Glomerular visceral epithelial cell (primary cell): ENCODE results near the gene CTSD.
"Not testable (repeated sequence)": the region's sequence is repeated elsewhere in the genome, so short reads cannot be mapped to it uniquely, and the experiment has no call there.

ENCODE experiments used
- DNase-seq: peaks from one replicate; pipeline ENCODE4 v3.0.0-alpha.2; 2016; ENCODE audit errors: extremely low spot score

The CTSD gene

DNA sequence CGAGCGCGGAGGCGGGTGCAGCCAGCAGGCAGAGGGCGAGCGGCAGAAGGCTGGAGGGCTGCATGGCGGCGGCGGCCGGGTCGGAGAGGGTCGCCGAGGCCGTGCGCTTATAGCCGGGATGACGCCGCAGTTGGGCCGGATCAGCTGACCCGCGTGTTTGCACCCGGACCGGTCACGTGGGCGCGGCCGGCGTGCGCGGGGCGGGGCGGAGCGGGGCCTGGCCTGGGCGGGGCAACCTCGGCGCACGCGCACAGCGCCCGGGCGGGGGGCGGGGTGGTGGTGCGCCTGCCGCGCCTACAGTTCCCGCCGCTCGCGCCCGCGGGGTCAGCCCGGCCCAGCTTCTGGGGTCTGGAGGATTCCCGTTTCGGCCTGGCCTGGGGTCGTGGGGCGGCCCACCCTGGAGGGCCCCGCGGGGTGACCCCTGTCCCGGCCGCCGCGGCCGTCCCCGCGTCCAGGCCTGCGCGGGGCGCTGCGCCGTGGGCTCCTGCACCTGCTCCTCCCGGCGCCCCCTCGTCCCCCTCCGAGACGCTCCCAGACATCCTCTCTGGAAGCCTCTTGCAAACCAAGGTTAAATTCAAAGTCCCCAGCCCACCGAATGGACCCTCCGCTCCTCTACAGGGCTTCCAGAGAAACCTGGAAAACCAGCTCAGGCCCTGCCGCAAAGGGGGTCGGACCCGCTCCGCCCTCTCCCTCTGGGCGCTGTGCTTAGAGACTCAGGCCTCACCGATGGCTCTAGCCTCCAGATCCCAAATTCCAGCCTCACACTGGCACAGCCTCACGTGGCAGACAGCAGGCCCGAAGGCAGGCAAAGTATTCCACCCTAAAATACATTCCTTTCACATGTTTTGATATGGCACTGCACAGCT lies at the start of gene CTSD:
Gene CTSD, minus strand, starts transcription at position 132 of the 866 bp plus-strand sequence. Its CDS starts 68 bp downstream, at position 64.
- DNase-seq: peak; percentile 82

DNA sequence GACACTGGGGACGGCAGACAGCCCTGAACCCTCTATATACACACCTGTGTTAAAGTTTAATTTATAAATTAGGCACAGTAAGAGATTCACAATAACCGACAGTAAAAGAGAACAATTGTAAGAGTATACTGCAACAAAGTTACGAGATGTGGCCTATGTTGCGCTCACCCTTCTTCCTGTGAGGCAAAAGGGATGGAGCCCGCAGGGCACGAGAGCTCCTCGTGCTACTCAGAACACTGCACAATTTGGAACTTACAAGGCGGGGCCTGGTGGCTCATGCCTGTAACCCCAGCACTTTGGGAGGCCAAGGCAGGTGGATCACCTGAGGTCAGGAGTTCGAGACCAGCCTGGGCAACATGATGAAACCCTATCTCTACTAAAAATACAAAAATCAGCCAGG lies 49.6 kb upstream of the CTSD start:
- not testable (repeated sequence) for DNase-seq

DNA sequence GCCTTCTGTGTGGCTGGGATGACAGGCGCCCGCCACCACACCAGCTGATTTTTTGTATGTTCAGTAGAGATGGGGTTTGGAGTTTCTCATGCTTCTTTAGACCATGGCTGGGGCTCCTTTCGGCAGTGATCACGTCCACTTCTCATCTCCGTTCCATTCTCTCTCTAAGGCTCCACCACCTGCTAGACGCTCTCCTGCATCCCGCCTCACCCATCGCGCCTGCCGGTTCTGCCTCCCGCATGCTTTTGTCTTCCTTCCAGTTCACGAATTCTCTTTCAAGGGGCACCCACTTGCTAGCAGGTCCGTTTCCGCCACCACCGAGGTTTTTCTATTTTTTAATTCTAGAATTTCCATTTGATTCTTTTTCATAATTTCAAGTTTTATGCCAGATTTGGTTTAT lies 49.1 kb upstream of the CTSD start:
- no peak for DNase-seq

DNA sequence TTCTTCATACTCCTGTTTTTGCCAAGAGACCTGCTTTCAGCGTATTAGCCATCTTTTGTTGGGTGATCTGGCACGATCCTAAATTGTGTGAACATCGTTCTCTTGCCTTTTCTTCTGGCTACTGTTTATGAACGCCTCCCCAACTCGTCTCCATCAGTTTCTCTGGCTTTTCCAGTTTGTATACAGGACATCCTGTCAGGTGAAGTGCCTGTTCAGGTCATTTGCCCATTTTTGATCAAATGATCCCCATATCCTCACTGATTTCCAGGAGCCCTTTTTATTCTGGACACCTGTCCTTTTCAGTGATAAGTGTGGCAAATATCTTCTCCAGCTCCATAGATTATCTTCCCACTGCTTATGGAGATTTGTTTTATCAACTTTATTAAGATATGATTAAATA lies 48.5 kb upstream of the CTSD start:
- no peak for DNase-seq

DNA sequence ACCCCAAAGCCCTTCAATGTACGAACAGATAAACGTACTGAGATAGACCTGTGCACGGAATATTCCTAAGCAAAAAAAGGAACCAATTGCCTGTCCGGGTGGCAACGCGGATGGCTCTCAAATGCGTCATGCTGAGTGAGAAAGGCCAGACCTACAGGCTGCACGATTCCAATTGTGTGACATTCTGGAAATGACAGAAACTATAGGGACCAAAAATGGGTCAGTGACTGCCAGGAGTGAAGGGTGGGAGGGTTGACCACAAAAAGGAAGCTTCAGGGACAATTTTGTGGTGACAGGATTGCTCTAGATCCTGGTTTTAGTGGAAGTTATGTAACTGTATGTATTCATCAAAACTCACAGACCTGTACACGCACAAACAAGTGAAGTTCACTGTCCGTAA lies 47.0 kb upstream of the CTSD start:
- DNase-seq: no peak

DNA sequence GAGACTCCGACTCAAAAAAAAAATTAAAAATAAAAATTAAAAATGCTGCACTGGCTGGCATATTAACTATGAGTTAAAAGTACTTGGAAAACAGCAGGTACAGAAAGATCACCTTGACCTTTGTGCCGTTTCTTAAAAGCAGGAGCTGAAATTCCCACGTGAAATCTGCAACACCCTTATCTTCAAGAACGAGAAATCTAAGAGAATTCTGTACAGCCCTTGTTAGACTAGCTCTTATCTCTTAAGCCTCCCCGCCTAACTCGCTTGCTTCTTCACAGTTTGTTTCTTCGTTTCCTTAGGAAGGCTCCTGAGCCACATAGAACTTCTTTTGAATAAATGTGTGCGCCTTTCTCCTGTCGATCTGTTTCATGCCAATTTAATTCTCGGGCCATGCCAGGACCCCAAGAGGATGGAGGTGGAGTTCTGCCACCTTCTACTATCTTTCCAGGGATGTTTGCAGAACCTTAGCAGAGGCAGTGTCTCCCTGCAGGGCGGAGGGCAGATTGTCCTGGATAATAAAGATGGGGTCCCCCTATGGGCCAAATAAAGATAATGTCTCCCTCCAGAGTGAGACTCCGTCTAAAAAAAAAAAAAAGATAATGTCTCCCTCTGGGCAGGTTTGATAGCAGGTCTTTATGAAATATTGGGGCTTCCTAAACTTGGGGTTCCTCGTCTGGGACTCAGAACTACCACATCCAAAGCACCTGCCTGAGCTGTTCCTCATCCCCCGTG lies 43.7 kb upstream of the CTSD start:
- no peak for DNase-seq

DNA sequence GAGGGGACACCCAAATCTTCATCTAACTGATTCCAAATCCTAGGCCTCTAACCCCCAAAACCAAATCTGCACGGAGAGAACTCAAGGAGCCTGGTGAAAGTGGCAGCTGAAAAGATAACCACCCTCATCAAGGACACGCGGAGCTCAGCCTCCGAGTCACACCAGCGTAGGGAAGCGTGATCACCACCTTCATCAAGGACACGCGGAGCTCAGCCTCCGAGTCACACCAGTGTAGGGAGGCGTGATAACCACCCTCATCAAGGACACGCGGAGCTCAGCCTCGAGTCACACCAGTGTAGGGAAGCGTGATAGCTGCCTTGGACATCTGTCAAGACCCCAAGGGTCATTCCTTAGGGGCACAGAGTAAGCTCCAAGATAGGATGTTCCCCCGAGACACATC lies 41.8 kb upstream of the CTSD start:
- no peak for DNase-seq

DNA sequence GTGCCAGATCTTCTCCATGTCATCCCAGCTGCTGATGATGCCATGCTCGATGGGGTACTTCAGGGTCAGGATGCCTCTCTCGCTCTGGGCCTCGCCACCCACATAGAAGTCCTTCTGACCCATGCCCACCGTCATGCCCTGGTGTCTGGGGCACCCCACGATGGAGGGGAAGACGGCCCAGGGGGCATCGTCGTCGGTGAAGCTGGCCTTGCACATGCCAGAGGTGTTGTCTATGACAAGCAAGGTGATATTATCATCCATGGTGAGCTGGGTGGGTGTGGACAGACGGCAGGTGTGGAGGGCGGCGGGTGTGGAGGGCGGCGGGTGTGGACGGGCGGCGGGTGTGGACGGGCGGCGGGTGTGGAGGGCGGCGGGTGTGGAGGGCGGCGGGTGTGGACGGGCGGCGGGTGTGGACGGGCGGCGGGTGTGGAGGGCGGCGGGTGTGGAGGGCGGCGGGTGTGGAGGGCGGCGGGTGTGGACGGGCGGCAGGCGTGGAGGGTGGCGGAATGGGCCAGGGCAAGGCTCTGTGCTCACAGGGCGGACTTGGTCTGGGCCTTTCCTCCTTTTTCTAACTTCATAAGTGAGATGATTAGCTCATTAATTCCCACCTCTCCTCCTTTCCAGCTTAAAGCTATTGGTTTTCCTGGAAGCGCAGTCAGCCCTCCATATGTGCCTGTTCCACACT lies 40.2 kb upstream of the CTSD start:
- DNase-seq: not testable (repeated sequence)

DNA sequence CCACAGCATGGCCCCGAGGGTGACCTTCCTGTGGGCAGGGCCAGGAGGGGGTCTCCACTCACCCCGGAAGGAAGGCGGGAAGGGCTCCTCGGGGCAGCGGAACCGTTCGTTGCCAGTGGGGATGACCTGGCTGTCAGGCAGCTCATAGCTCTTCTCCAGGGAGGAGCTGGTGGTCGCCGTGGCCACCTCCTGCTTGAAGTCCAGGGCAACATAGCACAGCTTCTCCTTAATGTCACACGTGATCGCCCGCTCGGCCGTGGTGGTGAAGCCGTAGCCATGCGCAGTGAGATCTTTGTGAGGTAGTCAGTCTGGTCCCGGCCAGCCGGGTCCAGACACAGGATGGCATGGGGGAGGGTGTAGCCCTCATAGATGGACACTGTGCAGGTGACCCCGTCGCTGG lies 39.5 kb upstream of the CTSD start:
- no peak for DNase-seq

DNA sequence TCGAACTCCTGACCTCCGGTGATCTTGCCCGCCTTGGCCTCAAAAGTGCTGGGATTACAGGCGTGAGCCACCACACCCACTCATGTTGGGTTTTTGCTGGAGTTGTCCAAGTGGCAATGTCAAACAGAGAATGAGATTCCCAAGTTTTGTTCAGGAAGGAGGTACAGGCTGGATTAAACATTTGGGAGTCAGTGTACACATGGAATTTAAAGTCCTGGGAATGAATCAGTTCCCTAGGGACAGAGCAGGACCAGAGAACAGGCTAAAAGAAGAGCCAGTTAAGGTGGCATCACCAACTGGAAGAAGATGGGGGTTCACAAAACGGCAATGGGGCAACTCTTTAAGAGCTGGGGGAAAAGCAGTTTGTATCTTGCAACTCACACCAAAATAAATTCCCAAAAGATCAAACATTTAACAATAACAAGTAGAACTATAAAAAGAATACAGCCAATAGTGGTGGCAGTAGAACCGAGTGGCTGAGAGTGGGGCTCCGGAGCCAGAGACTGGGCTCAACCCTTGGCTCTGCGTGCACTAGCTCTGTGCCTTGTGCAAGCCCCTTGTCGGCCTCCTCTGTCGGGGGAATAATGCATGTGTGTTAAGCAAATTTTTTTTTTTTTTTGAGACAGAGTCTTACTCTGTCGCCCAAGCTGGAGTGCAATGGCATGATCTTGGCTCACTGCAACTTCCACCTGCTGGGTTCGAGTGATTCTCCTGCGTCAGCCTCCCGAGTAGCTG lies 33.8 kb upstream of the CTSD start:
- no peak for DNase-seq

DNA sequence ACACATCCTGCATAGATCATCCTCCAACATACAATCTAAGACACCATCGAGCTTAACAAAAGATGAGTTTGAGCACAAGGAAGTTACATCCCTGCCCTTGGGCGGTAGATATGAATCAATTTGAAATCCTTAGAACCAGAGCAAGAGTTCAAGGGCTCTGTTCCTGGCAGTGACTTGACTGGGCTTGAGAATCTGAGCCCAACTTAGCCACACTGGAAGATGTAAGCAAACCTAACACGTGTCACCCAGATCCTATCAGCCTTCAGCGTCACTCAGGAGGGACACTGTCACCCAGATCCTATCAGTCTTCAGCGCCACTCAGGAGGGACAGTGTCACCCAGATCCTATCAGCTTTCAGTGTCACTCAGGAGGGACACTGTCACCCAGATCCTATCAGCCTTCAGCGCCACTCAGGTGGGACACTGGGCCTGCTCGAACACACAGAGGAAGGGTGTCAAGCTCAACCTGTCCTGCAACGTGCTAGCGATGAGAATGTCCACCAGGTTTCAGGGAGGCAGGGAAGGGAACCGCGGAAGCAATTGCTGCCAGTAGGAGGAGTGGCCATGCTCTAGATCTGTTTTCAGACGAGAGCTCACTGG lies 32.8 kb upstream of the CTSD start:
- DNase-seq: no peak

DNA sequence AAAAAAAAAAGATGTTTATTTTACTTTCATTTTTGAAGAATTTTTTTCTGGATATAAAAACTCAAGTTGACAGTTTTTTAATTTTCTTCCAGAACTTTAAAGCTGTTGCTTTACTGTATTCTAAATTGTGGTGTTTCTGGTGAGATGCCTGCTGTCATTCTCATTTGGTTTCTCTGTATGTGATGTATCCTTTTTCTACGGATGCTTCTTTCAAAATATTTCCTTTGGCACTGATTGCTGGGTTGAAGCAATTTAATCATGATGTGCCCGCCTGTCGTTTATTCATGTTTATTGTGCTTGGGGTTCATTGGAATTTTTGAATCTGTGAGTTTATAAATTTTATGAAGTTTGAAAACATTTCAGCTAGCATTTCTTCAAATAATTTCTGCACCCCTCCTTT lies 29.4 kb upstream of the CTSD start:
- no peak for DNase-seq

DNA sequence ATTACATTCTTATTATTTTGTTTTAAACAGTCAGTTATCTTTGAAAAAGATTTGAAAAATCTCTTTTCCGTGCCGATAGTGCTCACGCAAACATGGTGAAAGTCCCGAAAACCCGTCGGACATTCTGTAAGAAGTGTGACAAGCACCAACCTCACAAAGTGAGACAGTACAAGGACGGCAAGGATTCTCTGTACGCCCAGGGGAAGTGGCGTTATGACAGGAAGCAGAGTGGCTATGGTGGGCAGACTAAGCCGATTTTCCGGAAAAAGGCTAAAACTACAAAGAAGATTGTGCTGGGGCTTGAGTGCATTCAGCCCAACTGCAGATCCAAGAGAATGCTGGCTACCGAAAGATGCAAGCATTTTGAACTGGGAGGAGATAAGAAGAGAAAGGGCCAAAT lies 28.7 kb upstream of the CTSD start:
- no peak for DNase-seq

DNA sequence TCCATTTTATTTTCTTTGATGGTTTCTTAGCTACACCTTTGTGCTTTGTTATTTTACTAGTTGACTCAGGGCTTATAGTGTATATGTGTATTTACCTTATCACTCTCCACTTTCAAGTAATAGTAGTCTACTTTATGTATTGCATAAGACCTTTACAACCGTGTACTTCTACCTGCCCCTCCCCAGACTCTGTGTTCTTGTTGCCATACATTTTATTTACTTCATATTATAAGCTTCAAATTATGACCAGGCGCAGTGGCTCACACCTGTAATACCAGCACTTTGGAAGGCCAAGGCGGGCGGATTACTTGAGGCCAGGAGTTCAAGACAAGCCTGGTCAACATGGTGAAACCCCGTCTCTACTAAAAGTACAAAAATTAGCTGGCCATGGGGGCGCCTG lies 28.2 kb upstream of the CTSD start:
- DNase-seq: no peak

DNA sequence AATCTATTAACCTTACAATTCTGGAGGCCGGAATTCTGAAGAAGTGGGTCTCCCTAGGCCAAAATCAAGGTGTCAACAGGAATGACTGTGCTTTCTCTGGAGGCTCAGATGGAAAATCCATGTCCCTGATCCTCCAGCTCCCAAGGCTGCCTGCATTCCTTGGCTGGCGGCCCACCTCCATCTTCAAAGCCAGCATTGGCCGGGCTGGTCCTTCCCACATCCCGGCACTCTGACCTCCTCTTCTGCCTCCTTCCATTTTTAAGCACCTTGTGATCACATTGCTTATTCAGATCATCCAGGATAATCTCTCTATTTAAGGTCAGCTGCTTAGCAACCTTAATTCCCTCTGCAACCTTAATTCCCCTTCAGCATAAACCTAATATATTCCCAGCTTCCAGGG lies 22.7 kb upstream of the CTSD start:
- DNase-seq: no peak

DNA sequence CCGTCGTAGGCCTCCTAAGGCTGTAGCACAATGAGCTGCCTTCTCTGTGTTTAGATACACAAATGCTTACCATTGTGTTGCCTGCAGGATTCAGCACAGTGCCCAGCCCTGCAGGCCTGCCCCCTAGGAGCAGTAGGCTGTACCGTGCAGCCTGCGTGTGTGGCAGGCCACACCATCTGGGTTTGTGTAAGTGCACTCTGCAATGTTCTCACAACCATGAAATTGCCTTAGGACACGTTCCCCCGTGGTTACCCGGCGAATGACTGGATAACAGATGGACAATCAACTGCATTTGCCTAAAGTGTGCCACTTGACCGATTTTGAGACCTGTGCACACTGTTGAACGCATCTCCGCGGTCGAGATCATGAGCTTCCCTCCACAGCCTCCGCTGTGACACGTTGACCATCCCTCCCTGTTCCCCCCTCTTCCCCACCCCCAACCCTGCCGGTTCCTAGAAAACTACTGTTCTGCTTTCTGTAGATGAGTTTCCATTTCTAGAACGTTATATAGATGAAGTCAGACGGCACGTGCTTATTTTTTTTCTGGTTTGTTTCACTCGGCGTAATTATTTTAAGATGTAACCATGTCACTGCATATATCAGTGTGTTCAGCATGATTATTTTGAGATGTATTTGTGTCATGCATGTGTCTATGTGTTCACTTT lies 22.2 kb upstream of the CTSD start:
- DNase-seq: peak; percentile 18

DNA sequence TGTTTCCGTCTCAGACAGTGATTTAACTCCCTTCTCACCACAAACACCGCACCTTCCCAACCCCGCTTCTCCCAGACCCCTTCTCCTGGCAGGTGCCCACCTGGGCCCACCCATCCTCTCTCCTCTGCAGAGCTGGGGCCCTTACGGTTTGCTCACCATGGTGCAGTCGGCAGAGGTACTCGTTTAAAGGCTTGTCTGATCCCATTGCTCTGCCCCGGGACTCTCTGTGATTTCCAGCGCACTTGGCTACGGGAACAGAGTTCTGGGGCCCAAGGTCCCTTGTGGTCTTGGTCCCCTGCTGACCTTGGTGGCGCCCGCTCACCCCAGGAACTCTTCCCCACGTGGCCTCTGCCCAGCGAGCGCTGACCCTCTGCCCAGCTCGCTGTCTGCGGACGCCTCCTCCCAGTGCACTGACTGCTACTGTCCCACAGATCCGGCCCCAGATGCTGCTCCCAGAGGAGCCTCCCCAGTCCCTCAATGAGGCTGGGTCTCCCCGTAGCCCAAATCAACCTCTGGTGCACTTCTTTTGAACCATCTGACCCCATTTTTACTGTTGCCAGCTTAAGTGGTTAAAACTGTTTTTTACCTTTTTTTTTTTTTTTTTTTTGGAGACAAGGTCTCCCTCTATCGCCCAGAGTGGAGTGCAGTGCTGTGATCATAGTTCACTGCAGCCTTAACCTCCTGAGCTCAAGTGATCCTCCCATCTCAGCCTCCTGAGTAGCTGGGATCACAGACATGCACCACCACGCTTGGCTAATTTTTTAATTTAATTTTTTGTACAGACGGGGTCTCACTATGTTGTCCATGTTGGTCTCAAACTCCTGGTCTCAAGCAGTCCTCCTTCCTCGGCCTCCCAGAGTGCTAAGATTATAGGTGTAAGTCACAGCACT lies 21.3 kb upstream of the CTSD start:
- DNase-seq: no peak

DNA sequence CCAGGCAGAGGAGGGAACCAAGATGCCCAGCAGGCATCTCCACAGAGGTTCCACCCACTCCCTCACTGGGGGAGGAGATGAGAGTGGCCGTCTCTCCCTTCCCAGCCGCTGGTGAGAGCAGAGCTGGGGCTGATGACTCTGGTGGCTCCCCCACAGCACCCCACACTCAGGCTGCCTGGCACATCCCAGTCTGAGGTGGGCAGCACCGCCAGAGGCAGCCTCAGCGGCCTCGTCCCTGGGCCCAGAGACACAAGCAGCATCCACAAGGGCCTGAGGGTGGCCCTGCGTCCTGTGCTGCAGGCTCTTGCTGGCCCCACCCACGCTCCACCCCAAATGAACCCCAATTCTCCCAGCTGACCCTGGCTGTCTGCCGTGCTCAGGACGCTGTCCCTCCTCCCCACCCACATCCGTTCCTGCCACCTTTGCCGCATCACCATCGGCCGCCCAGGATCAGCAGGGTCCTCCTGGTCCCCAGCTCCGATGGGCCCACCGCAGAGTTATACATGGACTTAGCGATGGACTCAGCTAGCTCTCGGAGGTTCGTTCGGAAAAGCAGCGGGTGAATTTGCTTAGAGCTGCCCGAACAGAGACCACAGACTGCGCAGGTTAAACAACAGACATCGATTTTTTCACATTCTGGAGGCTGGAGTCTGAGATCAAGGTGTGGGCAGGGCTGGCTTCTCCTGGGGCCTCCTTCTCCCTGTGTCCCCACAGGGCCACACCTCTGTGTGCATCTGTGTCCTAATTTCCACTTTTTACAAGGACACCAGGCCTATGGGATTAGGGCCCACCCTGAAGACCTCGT lies 20.2 kb upstream of the CTSD start:
- DNase-seq: no peak
